ENCODE data around the gene FAM3A.

GRCh38 chrX:154542723-154543424, 26.8 kb upstream of the FAM3A start:
- TF ChIP-seq, protein P1, sequence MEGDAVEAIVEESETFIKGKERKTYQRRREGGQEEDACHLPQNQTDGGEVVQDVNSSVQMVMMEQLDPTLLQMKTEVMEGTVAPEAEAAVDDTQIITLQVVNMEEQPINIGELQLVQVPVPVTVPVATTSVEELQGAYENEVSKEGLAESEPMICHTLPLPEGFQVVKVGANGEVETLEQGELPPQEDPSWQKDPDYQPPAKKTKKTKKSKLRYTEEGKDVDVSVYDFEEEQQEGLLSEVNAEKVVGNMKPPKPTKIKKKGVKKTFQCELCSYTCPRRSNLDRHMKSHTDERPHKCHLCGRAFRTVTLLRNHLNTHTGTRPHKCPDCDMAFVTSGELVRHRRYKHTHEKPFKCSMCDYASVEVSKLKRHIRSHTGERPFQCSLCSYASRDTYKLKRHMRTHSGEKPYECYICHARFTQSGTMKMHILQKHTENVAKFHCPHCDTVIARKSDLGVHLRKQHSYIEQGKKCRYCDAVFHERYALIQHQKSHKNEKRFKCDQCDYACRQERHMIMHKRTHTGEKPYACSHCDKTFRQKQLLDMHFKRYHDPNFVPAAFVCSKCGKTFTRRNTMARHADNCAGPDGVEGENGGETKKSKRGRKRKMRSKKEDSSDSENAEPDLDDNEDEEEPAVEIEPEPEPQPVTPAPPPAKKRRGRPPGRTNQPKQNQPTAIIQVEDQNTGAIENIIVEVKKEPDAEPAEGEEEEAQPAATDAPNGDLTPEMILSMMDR (IDR thresholded peaks at IDR 0.05; ENCODE audit: poor library complexity, severe bottlenecking) = no peak
- no peak for TF ChIP-seq POLR2AphosphoS5 (IDR thresholded peaks at IDR 0.05)
- no peak for TF ChIP-seq RAD21 (conservative IDR thresholded peaks at IDR 0.05)

Measured in neural cell (in vitro differentiated cells).